ENCODE results near the gene TSN.

DNA sequence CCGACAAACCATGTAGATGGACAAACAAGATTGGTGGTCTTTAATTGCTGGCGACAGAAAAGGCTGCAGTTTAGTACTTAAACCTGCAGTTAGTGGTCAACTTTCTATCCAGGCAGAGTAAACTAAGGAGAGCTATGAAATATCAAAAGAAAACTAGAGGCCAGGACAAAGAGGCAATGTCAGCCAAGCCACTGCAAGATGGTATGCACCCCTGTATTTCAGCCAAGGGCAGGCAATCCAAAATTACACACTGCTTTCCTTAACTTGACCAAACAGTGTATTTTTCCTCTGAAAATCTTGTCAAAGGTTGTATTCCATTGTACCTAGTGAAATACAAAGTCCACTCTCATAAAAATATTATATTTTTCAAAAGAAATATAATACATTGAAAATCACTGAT lies 28.1 kb upstream of the TSN start:
- TF ChIP-seq, protein P1, sequence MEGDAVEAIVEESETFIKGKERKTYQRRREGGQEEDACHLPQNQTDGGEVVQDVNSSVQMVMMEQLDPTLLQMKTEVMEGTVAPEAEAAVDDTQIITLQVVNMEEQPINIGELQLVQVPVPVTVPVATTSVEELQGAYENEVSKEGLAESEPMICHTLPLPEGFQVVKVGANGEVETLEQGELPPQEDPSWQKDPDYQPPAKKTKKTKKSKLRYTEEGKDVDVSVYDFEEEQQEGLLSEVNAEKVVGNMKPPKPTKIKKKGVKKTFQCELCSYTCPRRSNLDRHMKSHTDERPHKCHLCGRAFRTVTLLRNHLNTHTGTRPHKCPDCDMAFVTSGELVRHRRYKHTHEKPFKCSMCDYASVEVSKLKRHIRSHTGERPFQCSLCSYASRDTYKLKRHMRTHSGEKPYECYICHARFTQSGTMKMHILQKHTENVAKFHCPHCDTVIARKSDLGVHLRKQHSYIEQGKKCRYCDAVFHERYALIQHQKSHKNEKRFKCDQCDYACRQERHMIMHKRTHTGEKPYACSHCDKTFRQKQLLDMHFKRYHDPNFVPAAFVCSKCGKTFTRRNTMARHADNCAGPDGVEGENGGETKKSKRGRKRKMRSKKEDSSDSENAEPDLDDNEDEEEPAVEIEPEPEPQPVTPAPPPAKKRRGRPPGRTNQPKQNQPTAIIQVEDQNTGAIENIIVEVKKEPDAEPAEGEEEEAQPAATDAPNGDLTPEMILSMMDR (IDR thresholded peaks at IDR 0.05): no peak
- no peak for TF ChIP-seq EP300 (IDR thresholded peaks at IDR 0.05)
- TF ChIP-seq POLR2A (IDR thresholded peaks at IDR 0.05): no peak

Measured in stomach (tissue), 4 donors.